H1 (cell line): Measurements from ENCODE around the gene PDE4D. TPM values are rescaled to one million over a fixed set of nuclear protein-coding genes. Genes with fewer than 3 reads are reported as not detected.

Experiments used
- CTCF ChIA-PET: fragments of 300-600 bp; sonication (Branson Sonifier 250); formaldehyde crosslinking; loops from one replicate; lab custom pipeline; 2021; ENCODE audit not compliant: partially characterized antibody; lab: Charles Lee
- POLR2A ChIA-PET: fragments of 300-600 bp; sonication (Branson Sonifier 250); formaldehyde crosslinking; loops from one replicate; lab custom pipeline; 2021; ENCODE audit warnings: inconsistent platforms; ENCODE audit not compliant: partially characterized antibody; lab: Charles Lee
- DNase-seq, 2 experiments: peaks; one replicate each; pipeline versions ENCODE4 v3.0.0 to v3.0.0-alpha.2; 2010 to 2022; ENCODE audit warnings: low spot score in 2 of 2, low read depth in 1 of 2, mixed read lengths in 1 of 2
- FAIRE-seq: peaks from 2 replicates; lab custom pipeline; 2011; peaks lifted over from hg19 to GRCh38; lab: Jason Lieb, UNC
- H2AFZ ChIP-seq: 2 replicates; pipeline ENCODE4 v1.8.1; 2012; ENCODE audit warnings: low read length, inconsistent platforms
- H2AK5ac ChIP-seq: 2 replicates; pipeline ENCODE4 v1.6.1; 2013; ENCODE audit warnings: low read depth, low read length
- H2BK120ac ChIP-seq: replicated peaks from 2 replicates; pipeline ENCODE3; 2013; ENCODE audit warnings: low read depth, low read length, inconsistent platforms
- H2BK12ac ChIP-seq: 2 replicates; pipeline ENCODE4 v1.6.1; 2013; ENCODE audit warnings: low read depth, low read length
- H2BK15ac ChIP-seq: 2 replicates; pipeline ENCODE4 v1.6.1; 2013; ENCODE audit warnings: low read length
- H2BK20ac ChIP-seq: 2 replicates; pipeline ENCODE4 v1.6.1; 2013; ENCODE audit warnings: low read length
- H2BK5ac ChIP-seq: 2 replicates; pipeline ENCODE4 v1.6.1; 2013; ENCODE audit warnings: low read depth, low read length
- H3K14ac ChIP-seq: 2 replicates; pipeline ENCODE4 v1.6.1; 2013; ENCODE audit warnings: inconsistent platforms; ENCODE audit not compliant: insufficient read length
- H3K18ac ChIP-seq: 2 replicates; pipeline ENCODE4 v1.6.1; 2013; ENCODE audit warnings: low read length; ENCODE audit errors: extremely low read depth
- H3K23ac ChIP-seq: 2 replicates; pipeline ENCODE4 v1.6.1; 2013; ENCODE audit warnings: inconsistent platforms; ENCODE audit not compliant: insufficient read length
- H3K23me2 ChIP-seq: 2 replicates; pipeline ENCODE4 v1.6.1; 2013; ENCODE audit warnings: low read depth, low read length
- H3K27ac ChIP-seq: 2 replicates; pipeline ENCODE4 v1.6.1; 2011; ENCODE audit warnings: low read depth, low read length, inconsistent platforms
- H3K27me3 ChIP-seq, 4 experiments: replicated peaks in 1 of 4; 1 replicate in 1 of 4; 2 replicates in 3 of 4; pipeline versions ENCODE4 v1.6.1 to v1.8.1; 2011 to 2013; ENCODE audit warnings: low read length in 3 of 4, mild to moderate bottlenecking in 3 of 4, inconsistent platforms in 2 of 4, mixed read lengths in 2 of 4, moderate library complexity in 1 of 4; ENCODE audit not compliant: control insufficient read depth in 3 of 4, insufficient read depth in 3 of 4; ENCODE audit errors: extremely low read depth in 1 of 4
- H3K36me3 ChIP-seq, 4 experiments: 2 replicates each; pipeline versions ENCODE4 v1.6.1 to v1.8.1; 2011 to 2013; ENCODE audit warnings: mild to moderate bottlenecking in 4 of 4, low read length in 3 of 4, moderate library complexity in 2 of 4, control low read depth in 1 of 4, inconsistent platforms in 1 of 4; ENCODE audit not compliant: insufficient read depth in 4 of 4, control insufficient read depth in 2 of 4
- H3K4ac ChIP-seq: replicated peaks from 2 replicates; pipeline ENCODE3; 2013; ENCODE audit warnings: low read length, low read depth, mixed read lengths, inconsistent platforms; ENCODE audit not compliant: insufficient read length
- H3K4me1 ChIP-seq, 4 experiments: replicated peaks in 1 of 4; 1 replicate in 1 of 4; 2 replicates in 3 of 4; pipeline versions ENCODE4 v1.6.1 to v1.8.1; 2011 to 2013; ENCODE audit warnings: low read length in 3 of 4, inconsistent platforms in 2 of 4, mixed read lengths in 1 of 4; ENCODE audit not compliant: insufficient read depth in 4 of 4, control insufficient read depth in 3 of 4
- H3K4me2 ChIP-seq, 2 experiments: 2 replicates each; pipeline versions ENCODE4 v1.6.1 to v1.8.1; 2011 to 2013; ENCODE audit warnings: low read depth in 2 of 2, low read length in 2 of 2, control low read depth in 1 of 2, inconsistent platforms in 1 of 2, mild to moderate bottlenecking in 1 of 2; ENCODE audit not compliant: insufficient read depth in 1 of 2
- H3K4me3 ChIP-seq, 4 experiments: fragments of 200-600, 300-600 bp in 1 of 4; sonication (generic), shearing (Covaris generic), sonication (Bioruptor Twin) in 1 of 4; 2 replicates each; pipeline versions ENCODE4 v1.5.1 to v1.8.1; 2011 to 2016; ENCODE audit warnings: low read length in 4 of 4, low read depth in 3 of 4, control low read depth in 2 of 4, inconsistent platforms in 2 of 4, mild to moderate bottlenecking in 2 of 4, mixed read lengths in 1 of 4, moderate library complexity in 1 of 4; ENCODE audit not compliant: insufficient read depth in 2 of 4; ENCODE audit errors: extremely low read depth in 1 of 4
- H3K56ac ChIP-seq: replicated peaks from 2 replicates; pipeline ENCODE3; 2013; ENCODE audit warnings: low read depth, mild to moderate bottlenecking, mixed read lengths, low read length, inconsistent platforms; ENCODE audit not compliant: insufficient read length
- H3K79me1 ChIP-seq: 2 replicates; pipeline ENCODE4 v1.6.1; 2013; ENCODE audit warnings: low read depth, low read length, control low read depth
- H3K79me2 ChIP-seq, 2 experiments: 2 replicates each; pipeline versions ENCODE4 v1.6.1 to v1.8.1; 2012 to 2013; ENCODE audit warnings: low read length in 2 of 2, mild to moderate bottlenecking in 2 of 2, inconsistent platforms in 1 of 2; ENCODE audit not compliant: insufficient read depth in 2 of 2, control insufficient read depth in 1 of 2
- H3K9ac ChIP-seq, 4 experiments: replicated peaks in 1 of 4; 1 replicate in 1 of 4; 2 replicates in 3 of 4; pipeline versions ENCODE4 v1.6.1 to v1.8.1; 2011 to 2013; ENCODE audit warnings: low read depth in 3 of 4, low read length in 3 of 4, control low read depth in 2 of 4, mild to moderate bottlenecking in 2 of 4, moderate library complexity in 2 of 4, inconsistent platforms in 1 of 4; ENCODE audit errors: extremely low read depth in 1 of 4
- H3K9me3 ChIP-seq, 2 experiments: 2 replicates each; pipeline versions ENCODE4 v1.6.1 to v1.8.1; 2012 to 2013; ENCODE audit warnings: mild to moderate bottlenecking in 2 of 2, moderate library complexity in 2 of 2, control low read depth in 1 of 2, inconsistent platforms in 1 of 2, low read depth in 1 of 2, low read length in 1 of 2, mixed read lengths in 1 of 2; ENCODE audit not compliant: insufficient read depth in 2 of 2
- H4K20me1 ChIP-seq, 2 experiments: replicated peaks in 1 of 2; 2 replicates each; pipeline versions ENCODE3 to v1.8.1; 2011 to 2013; ENCODE audit warnings: inconsistent platforms in 2 of 2, low read length in 2 of 2, mild to moderate bottlenecking in 1 of 2; ENCODE audit not compliant: insufficient read depth in 2 of 2, control insufficient read depth in 1 of 2
- H4K5ac ChIP-seq: 2 replicates; pipeline ENCODE4 v1.6.1; 2013; ENCODE audit warnings: low read length, low read depth, mixed read lengths, inconsistent platforms; ENCODE audit not compliant: insufficient read length
- H4K8ac ChIP-seq: 2 replicates; pipeline ENCODE4 v1.8.0; 2013; ENCODE audit warnings: mild to moderate bottlenecking, moderate library complexity, low read length, inconsistent platforms; ENCODE audit not compliant: insufficient read depth; ENCODE audit errors: extremely low read depth
- H4K91ac ChIP-seq: replicated peaks from 2 replicates; pipeline ENCODE3; 2013; ENCODE audit warnings: low read length, mixed read lengths, inconsistent platforms; ENCODE audit not compliant: insufficient read length
- HDAC6 ChIP-seq: IDR thresholded peaks from one replicate; pipeline ENCODE4 v1.7.1; 2012; ENCODE audit warnings: low read depth, mild to moderate bottlenecking, inconsistent platforms, low read length, moderate library complexity
- TAF7 ChIP-seq: optimal IDR thresholded peaks from 2 replicates; pipeline ENCODE3; 2011; ENCODE audit warnings: low read depth, mild to moderate bottlenecking, inconsistent platforms, low read length, moderate library complexity, borderline replicate concordance
- polyA plus RNA-seq, 7 experiments: library from polyadenylated mRNA; depleted of rRNA in 3 of 7; stranded (reverse) in 5 of 7; unstranded in 2 of 7; fragments of >200 nt in 5 of 7; fragments of 200-250 nt in 2 of 7; gene quantifications; 1 replicate in 5 of 7; 2 replicates in 1 of 7; 4 replicates in 1 of 7; pipeline versions ENCODE4 v1.2.1 to v1.2.3, GENCODE V29; 2011 to 2013; ENCODE audit warnings: missing spikeins in 2 of 7, mixed read lengths in 2 of 7
- total RNA-seq: library from RNA; stranded (reverse); fragmentation: NEBNext Ultra II Directional; extraction: Animal tissue kit (Norgen Biotek cat#: 25700); gene quantifications from 2 replicates; pipeline ENCODE4 v1.2.1, GENCODE V29; 2021

Gene PDE4D
- total and polyA plus RNA-seq, 2 of the 8 experiments (the other 6 are each of a cell fraction or from before 2014, with no cell fraction given), result 2.3 to 3.7 TPM

GRCh38 chr5:59208474-59208873 lies 685.1 kb downstream of the PDE4D start:
- no peak overlapping the region for H3K18ac ChIP-seq
- H3K4me1 ChIP-seq, result no peaks in the 10 kb centered on the region
- no peak overlapping the region for H2AFZ ChIP-seq
- no peak overlapping the region for H4K5ac ChIP-seq
- H2BK12ac ChIP-seq, result no peak overlapping the region
- no peak overlapping the region for H2BK120ac ChIP-seq
- CTCF ChIA-PET, result interaction anchor here (0.6 to 1.6 kb wide), 4 partner anchors 20 to 1479 kb away, joined by 3 to 4 read pairs (median 4); no protein-coding TSS in a partner anchor
- H2BK15ac ChIP-seq, result no peak overlapping the region
- no peak overlapping the region for H3K4me3 ChIP-seq
- no peaks in the 10 kb centered on the region for H3K79me1 ChIP-seq
- no peak overlapping the region for H3K9ac ChIP-seq
- H4K20me1 ChIP-seq, result no peaks in the 10 kb centered on the region
- H3K14ac ChIP-seq, result no peak overlapping the region
- H3K27me3 ChIP-seq, result peaks cover 0 to 1% (median 0%) of the 10 kb centered on the region in 4 experiments; a peak in 1 of 7 replicates
- H2BK20ac ChIP-seq, result no peak overlapping the region
- H3K56ac ChIP-seq, result no peak overlapping the region
- H4K91ac ChIP-seq, result no peak overlapping the region
- no peaks in the 10 kb centered on the region for H3K79me2 ChIP-seq
- H3K27ac ChIP-seq, result no peak overlapping the region
- H3K4me2 ChIP-seq, result no peak overlapping the region
- no peak overlapping the region for H2BK5ac ChIP-seq
- no peak overlapping the region for H2AK5ac ChIP-seq
- POLR2A ChIA-PET, result no interaction called here
- no peak for FAIRE-seq
- no peaks in the 10 kb centered on the region for H3K36me3 ChIP-seq
- no peak for DNase-seq
- H3K23ac ChIP-seq, result no peak overlapping the region
- H3K4ac ChIP-seq, result no peak overlapping the region
- no peak overlapping the region for H4K8ac ChIP-seq
- no peaks in the 10 kb centered on the region for H3K23me2 ChIP-seq
- no peaks in the 10 kb centered on the region for H3K9me3 ChIP-seq
- TF ChIP-seq HDAC6 (no peak), TAF7 (no peak)
